ENCODE measurements around the gene RASGRF1.

DNA sequence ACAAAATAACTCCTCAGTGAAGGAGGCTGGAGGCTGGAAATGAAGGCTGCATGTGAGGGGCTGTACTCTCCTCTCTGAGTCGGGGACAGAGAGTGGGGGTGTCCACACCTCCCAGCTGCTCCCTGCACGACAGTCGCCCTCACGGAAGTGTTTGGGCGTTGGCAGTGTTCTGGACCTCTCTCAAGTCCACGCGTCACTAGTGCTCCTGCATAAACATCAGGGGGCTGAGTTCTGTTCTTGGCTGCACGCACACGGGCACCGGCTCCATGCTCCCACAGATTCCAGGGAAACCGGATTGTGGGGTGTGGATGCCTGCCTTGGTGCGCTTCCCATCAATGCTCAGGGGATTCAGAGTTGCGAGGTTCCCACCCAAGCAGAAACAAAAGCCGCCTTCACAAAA lies 7.4 kb downstream of the RASGRF1 start:
- TF ChIP-seq CTCF (conservative IDR thresholded peaks at IDR 0.05): no peak
- no peak for TF ChIP-seq ZFX (IDR thresholded peaks at IDR 0.05)

Data from C4-2B (cell line).